NCI-H2107 treated with DMSO at 0.1 percent for 48 hours (cell line): Measurements from ENCODE around the gene CEP112.

Experiments used
- DNase-seq: peaks from one replicate; lab custom pipeline; 2025; ENCODE audit not compliant: unreplicated experiment; lab: John Stamatoyannopoulos, UW

The CEP112 gene

DNA sequence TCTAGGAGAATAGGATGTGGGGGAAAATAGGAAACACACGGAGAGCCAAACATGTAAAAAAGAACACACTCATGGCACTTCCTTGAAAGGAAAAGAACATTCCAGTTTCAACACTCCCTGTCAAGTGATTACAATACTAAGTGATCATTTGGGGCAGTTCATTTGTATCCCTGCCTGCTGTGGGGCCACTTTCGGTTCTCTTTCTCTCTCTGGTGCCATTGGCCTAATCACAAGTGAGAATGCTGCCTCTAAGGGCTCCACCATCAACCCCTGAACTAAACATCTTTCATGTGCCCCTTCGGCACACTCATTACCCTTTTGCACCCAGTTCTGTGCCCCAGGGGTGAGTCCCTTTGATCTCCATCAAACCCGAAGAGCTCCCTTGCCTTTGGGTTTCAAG, 197.3 kb downstream of the CEP112 start:
- no peak for DNase-seq

- no peak for DNase-seq
Measured at GRCh38 chr17:65994114-65994513, 197.8 kb downstream of the CEP112 start.

DNA sequence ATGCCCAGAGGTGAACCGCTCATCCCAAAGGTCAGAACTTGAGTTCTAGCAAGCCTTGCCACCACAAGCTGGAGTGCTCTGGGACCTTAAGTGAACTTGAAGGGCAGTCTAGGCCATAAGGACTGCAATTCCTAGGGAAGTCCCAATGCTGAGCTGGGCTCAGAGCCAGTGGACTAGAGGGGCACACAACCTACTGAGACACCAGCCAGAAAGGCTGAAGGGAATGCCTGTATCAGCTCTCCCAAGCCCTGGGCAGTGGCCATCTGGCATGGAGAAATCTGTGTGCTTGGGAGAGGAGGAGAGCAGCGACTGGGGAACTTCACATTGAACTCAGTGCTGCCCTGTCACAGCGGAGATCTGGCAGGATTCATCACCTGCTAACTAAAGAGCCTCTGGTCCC, 201.3 kb downstream of the CEP112 start:
- DNase-seq: no peak

- no peak for DNase-seq
Measured at GRCh38 chr17:65988451-65988850, 203.5 kb downstream of the CEP112 start.

GRCh38 chr17:65987988-65988387, 203.9 kb downstream of the CEP112 start:
- DNase-seq: no peak

DNA sequence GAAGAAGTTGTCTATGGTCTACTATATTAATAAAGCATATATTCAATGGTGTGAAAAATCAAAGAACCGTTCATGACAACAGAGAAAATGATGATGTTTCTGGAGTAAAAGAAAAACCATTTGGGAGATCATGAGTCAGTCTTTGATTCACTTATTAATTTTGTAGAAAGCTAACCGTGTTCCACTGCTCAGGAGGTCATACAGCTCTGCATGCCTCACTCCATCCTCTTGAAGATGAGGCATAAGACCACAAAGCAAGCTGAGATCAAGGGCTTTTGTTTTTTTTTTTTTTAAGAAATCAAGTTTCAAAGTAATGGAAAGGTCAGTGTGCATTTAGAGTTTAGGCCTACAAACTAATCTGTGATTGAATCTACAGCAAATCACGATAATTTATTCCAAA, 206.4 kb downstream of the CEP112 start:
- no peak for DNase-seq

DNA sequence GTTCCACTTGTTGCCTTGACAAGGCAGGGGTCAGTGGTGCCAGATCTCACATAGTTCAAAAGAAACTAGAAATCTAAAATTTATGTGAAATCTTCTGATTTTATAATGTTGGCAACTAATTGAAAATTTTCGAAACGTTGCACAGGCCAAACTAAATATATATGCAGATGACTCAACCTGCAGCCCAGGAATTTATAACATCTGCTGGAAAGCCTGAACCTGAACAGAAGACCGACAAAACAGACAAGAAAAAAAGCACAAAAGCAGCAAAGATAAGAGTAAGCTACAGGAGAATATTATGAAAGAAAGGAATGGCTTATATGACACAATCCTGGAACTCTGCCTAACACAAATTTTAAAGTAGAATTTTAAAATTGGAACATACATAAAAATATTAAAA, 207.6 kb downstream of the CEP112 start:
- no peak for DNase-seq

GRCh38 chr17:65978871-65979270, 213.1 kb downstream of the CEP112 start:
- no peak for DNase-seq

DNA sequence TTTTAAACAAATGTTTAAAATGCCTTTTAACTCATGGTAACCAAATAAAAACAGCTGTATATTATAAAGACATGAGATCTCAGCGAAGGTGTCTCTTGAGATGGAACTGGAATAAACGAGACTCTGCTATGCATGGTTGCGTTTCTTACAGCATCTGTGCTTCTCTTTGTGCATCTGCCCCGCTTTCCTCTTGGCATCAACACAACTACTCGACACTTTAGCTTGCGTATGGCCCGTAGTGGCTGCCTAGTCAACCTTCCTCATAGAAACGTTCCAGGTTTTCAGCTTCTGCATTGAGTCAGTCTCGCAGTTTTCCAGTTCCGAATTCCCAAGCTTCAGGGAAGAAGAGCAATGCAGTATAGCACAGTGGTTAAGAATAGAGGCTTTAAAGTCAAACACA, 214.9 kb downstream of the CEP112 start:
- no peak for DNase-seq

DNA sequence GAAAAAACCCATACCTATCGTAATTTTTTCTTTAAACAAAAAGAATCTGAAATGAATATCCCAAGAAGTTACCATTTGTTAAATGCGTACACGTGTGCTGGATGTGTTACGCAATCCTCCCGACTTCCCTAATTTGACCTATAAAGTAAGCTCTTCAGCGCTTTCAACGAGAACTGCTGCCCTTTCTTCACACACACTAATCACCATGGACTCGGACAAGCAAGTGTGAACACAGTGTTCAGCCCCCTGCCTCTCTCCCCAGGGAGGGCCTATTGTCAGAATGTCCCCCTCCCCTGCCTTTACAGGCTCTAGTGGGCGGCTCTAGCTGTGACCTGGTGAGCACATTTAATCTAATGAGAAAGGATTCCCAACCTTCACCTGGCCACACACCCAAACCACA, 216.1 kb downstream of the CEP112 start:
- DNase-seq: no peak

DNA sequence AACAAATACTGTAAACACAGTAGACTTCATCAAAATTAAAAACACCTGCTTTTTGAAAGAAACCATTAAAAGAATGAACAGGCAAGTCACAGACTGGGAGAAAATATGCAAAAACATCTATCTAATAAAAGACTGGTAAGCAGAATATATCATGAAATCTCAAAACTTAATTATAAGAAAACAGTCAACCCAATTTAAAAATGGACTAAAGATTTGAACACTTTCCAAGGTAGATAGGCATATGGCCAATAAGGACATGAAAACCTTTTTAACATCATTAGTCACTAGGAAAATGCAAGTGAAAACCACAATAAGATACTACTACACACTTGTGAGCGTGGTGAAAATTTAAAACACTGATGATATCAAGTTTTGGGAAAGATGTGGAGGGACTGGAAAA, 218.7 kb downstream of the CEP112 start:
- DNase-seq: no peak

- DNase-seq: no peak
Measured at GRCh38 chr17:65967372-65967771, 224.6 kb downstream of the CEP112 start.

GRCh38 chr17:65966072-65966695, 225.7 kb downstream of the CEP112 start:
- DNase-seq: no peak

DNA sequence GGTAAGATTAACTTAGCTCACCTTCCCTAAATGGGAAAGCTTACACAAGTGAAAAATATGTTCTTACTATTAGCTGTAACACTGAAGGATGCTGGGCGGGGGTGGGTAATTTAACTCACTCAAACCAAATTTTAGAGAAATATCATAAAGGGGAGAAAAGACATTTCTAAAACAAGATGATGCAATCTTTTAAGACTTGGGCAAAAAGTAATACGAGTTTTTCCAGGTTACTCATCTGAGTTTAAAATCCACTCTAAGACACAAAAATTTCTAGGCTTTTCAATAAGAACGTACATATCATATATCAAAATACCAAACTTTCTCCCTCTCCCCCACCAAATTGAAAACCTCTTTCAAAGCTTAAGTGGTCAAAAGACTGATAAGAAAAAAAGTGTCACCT, 228.8 kb downstream of the CEP112 start:
- DNase-seq: no peak

DNA sequence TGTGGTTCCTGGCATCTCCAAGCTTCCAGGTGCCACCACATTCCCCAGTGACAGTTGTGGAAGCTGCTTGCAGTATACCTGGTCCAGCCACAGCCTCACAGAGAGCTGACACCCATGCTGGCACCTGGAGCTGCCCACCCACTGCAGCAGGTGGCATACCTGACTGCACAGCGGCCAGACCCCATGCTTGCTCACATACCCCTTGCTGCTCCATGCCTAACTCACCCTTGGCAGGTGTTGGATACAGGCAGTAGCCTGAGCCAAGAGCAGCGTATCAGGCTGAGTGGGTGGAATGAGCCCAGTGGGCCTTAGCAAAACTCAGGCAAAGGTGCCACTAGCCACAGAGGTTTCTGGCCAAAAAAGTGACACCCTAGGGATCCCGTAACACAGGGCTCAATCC, 232.3 kb downstream of the CEP112 start:
- DNase-seq: no peak

DNA sequence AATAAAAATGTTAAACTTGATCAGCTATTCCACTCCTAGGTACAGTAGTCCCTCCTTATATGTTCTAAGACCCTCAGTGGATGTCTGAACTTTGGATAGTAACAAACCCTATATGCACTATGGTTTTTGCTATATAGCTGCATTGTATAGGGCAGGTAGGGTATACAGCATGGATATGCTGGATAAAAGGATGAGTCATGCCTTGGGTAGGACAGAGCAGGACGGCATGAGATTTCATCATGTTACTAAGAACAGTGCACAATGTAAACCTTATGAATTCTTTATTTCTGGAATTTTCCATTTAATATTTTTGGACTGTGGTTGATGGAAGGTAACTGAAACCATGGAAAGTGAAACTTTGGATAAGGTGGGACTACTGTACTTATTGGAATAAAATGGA, 235.1 kb downstream of the CEP112 start:
- DNase-seq: no peak

DNA sequence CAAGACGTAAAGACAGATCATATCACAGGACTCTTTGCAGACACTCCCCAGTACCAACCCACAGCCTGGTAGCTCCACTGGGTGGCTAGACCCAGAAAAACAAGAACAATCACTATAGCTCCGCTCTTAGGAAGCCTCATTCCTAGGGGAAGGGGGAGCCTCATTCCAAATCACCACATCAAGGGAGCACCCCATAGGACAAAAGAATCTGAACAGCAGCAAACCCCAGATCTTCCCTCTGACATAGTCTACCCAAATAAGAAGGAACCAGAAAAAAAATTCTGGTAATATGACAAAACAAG, 237.8 kb downstream of the CEP112 start:
- no peak for DNase-seq

DNA sequence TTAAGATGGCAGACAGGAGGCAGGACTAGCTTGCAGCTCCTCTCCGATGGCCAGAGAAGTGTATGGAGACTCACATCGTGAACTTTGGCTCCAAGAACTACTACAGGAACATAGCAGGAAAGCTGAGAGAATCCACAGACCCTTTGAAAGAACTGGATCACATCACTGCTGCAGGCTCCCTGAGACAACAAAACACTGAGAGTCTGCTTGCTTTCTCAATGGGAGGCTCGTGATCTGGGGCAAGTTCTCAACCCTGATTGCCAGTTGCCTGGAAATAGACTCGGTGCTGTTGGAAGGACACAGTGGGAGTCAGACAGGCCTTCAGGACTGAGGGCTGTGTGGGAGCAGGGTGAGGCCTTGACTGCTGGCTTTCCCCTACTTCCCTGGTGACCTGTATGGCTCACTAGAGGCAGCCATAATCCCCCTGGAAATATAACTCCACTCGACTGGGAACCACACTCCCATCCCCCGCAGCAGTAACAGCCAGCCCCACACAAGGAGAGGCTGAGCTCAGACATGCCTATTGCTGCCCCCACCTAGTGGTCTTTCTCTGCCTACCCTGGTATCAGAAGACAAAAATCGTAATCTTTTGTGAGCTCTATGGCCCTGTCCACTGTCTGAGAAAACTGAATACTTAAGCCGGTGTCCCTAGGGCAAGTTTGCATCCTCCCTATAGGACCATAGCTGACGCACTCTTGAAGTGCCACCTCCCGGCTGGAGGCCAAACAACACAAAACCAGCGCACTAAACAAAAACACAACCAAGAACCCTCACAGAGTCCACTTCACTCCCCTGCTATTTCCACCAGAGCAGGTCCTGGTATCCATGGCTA, 238.4 kb downstream of the CEP112 start:
- DNase-seq: no peak

DNA sequence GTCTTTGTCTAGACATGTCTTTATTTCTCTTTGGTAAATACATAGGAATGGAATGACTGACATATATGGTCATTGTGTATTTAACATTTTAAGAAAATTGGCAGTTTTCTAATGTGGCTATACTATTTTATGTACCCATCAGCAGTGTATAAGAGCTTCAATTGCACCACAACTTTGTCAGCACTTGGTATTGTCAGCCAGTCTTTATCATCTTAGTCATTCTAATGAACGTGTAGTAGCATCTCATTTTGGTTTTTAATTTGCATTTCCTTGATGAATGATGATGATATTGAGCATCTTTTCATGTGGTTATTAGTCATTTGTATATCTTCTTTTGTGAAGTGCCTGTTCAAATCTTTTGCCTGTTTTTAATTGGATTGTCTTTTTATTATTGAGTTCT, 239.3 kb downstream of the CEP112 start:
- DNase-seq: no peak

GRCh38 chr17:65952015-65952414, 239.9 kb downstream of the CEP112 start:
- DNase-seq: no peak

DNA sequence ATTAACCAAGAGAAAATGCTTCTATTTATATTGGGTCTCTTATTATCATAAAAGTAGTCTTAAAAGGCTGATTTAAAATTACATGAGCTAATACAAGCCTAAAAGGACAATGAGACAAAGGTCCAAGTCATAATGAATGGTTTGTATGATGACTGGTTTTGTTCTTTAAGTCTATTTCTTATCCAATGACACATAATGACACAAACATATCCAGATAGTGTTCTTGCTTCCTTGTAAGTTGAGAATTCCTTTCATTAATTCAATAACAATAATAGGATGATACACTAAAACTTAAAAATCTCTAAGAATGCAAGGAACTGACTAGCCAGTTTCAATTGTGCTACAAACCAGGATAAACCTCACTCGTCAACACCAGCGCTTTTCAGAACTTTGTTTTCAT, 244.1 kb downstream of the CEP112 start:
- no peak for DNase-seq

DNA sequence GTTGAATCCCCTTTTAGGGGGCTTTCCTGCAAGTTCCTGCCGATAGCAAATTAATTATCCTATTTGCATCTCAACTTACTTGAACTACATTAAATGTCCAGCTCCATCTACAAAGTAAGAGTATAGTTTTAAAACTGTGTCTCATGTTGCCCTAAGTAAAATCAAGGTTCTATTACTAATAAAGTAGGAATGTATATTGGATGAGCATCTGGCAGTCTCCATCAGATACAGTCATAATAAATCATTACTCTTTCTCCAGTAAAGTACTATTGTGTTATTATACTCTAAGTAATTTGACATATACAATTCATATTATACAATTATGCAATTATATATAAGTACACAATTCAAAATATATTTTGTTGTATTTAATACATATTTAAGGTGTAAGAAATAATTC, 249.3 kb downstream of the CEP112 start:
- DNase-seq: no peak

DNA sequence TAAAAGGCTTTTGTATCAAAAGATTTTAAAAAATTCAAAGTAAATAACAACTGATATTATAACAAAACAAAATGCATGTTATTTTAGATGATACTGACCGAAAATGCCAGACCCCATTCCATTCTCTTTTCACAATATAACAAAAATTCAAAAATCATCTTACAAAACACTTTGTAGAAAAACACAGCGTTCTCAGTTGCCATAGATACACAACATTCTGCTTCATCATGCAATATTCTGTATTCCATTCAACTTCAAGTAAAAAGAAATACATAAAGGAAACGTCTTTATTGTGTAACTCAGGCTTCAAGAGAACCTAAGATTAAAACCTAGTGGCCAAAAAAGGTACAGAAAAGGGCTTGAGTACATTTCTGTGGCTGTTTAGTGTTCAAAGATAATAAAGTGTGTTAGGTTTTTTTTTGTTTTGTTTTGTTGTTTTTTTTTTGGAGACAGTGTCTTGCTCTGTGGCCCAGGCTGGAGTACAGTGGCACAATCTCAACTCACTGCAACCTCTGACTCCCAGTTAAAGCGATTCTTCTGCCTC, 250.5 kb downstream of the CEP112 start:
- no peak for DNase-seq
